HCT116 (cell line): ENCODE data around the gene FAM83F.

Source experiments
- CTCF ChIP-seq, 3 experiments: fragments of 200-600 bp in 1 of 3; sonication (generic) in 1 of 3; IDR thresholded peaks in 2 of 3; conservative IDR thresholded peaks in 1 of 3; 2 replicates each; pipeline ENCODE4 v1.5.1; 2012 to 2017; ENCODE audit warnings: low read depth in 2 of 3, low read length in 2 of 3, antibody characterized with exemption in 1 of 3, borderline replicate concordance in 1 of 3, control low read depth in 1 of 3, mild to moderate bottlenecking in 1 of 3, mixed read lengths in 1 of 3, mixed run types in 1 of 3, moderate library complexity in 1 of 3; ENCODE audit not compliant: insufficient read depth in 1 of 3
- JUND ChIP-seq: IDR thresholded peaks from 2 replicates; pipeline ENCODE4 v1.6.1; 2012
- MAX ChIP-seq: IDR thresholded peaks from 2 replicates; pipeline ENCODE4 v1.6.1; 2012
- YY1 ChIP-seq: IDR thresholded peaks from 2 replicates; pipeline ENCODE4 v1.6.1; 2011; ENCODE audit warnings: low read length, low read depth, moderate library complexity, mild to moderate bottlenecking; ENCODE audit not compliant: insufficient replicate concordance; ENCODE audit errors: extremely low read depth

- TF ChIP-seq CTCF (IDR thresholded peaks at IDR 0.05 in 2 of 3, conservative IDR thresholded peaks at IDR 0.05 in 1 of 3; ENCODE audit: borderline replicate concordance in 1 of 3, insufficient read depth in 1 of 3, low read depth in 2 of 3, low read length in 2 of 3) = no peak
- TF ChIP-seq JUND = no peak
- TF ChIP-seq YY1 = no peak
- TF ChIP-seq MAX = no peak
Measured at GRCh38 chr22:40056154-40056553, 61.4 kb downstream of the FAM83F start.
